ENCODE data around the gene MICU1.
A peak's percentile ranks its signal among the peaks of the same experiment; 100 is the strongest.
"Not testable (repeated sequence)": the region's sequence is repeated elsewhere in the genome, so short reads cannot be mapped to it uniquely, and the experiment has no call there.

The MICU1 gene

DNA sequence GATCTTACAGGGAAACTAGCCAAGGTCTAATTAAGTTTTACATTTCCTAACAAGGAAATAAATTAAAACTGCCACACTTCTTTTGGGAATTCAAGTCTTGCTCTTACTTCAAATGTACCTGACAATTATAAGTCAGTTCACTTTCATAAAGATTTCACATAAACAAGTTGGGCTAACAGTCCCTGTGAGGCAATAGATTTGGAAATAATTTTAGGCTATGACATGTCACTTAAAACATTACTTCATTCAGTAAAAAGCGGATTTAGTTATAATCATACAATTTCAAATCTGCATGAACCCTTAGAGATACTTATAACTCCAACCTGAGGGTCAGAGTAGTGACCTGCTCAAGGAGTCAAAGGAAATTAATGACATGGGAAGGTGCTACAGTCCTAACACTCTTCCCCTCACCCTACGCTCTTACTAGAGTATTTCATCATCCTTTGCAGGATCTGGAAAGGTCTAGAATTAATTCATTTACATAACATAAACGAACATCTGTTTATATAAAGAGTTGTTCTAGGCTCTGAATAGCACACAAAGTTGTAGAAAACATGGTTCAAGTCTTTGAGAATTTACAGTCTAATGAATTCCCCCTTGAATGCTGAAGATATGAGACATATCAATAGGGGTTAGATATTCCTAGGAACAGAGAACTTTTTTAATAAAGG lies 238.8 kb downstream of the MICU1 start:
- DNase-seq (ENCODE audit: low read depth) = no peak

DNA sequence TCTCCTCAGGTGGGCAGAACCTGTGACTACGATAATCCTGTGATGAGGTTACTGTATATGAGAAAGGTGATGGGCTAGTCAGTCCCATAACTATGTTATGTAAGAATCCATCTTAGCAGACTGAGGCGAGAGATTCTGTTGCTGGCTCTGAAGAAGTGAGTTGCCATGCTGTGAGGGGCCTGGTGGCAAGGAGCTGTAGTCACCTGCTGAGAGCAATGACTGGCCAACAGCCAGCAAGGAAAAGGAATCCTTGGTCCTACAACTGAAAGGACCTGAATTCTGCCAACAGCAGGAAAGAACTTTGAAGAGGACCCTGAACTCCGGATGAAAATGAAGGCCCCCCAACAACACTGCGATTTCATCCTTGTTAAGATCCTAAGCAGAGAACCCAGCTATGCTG lies 240.2 kb downstream of the MICU1 start:
- no peak for DNase-seq (ENCODE audit: low read depth)

- DNase-seq (ENCODE audit: low read depth) = not testable (repeated sequence)
Measured at GRCh38 chr10:72384982-72385381, 240.9 kb downstream of the MICU1 start.

GRCh38 chr10:72379776-72380175 lies 246.1 kb downstream of the MICU1 start:
- no peak for DNase-seq (ENCODE audit: low read depth)

DNA sequence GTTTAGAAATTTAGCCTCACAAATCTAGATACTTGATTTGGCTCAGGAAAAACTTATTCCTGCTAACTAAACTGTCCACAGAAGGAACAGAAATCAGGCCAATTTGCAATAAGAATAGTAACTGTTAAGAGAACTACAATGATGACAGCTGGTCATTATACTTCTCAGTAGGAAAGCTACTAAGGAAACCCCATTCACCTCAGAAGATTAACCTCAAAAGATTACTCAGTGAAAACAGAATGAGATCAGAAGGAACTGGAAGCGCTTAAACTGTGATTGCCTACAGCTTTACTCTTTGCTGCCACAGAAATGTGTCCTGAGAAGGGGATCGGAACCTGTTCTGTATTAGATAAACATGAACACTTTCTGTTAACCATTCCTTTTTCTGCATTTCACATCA lies 246.8 kb downstream of the MICU1 start:
- no peak for DNase-seq (ENCODE audit: low read depth)

GRCh38 chr10:72375585-72375984 lies 250.3 kb downstream of the MICU1 start:
- DNase-seq (ENCODE audit: low read depth) = no peak

DNA sequence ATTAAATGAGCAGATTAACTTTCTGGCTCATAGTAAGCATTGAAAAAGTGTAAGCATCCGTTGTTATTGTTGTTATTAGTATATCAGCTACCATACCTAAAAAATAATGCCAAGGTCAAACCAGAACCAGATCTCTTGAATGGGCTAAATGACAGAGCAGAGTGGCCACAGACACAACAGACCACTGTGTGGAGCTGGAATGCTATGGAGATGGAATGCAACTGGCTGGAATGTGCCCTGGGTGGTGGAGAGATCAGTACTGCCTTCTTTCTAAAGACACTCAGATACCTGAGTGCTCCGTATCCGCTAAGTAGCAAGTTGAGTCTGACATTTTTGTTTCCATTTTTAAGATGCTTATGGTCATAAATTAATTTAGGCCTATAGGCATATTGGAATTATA lies 250.7 kb downstream of the MICU1 start:
- no peak for DNase-seq (ENCODE audit: low read depth)

DNA sequence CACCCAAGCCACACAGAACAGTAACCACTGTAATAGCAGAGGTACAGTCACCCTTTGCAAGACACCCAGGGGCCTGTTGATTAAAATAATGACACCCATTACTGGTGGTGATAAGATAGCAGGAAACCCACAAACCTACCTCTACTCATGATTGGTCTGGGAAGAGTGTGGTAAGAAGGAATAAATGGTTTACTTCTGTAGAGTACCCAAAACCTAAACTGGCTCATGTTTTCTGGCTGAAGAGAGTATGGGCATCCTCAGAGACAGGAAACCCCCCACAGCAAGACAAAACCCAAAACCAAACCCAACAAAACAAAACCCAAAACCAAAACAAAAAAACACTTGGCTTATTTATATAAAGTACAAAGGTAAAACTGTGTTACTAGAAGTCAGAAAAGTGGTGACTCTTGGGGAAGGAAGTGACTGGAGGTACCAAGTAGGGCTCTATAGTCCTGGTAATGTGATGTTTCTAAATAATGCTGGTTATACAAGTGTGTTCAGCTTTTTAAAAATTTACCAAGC lies 255.6 kb downstream of the MICU1 start:
- no peak for DNase-seq (ENCODE audit: low read depth)

DNA sequence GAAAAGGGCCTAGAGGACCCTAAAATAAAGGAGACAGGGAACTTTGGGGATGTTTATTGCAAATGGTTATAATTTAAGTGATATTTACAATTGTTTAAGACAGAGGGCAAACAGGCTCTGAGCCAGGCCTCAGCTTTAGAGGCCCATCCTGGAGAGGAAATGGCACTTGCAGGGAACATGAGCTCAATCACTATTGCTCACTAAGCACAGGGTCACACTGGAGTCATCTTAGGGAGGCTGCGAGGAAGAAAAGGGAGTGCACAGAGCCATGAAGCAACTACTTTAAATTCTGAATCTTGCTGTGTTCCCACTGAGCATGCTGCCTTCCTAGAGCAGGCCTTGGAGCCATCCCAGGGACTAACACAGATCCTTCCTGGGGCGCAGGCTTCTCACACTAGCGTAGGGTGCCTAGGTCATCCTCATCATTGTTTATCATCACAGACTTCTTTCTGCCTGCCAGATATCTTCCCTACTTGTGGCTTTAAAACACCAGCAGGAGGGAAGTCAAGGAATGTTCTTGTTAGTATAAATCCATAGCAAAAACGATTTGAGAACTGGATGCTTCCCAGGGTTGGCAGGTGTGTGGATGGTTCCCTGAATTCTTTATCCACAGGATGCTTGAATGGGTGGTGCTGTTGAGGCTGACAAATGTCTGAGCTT lies 258.4 kb downstream of the MICU1 start:
- no peak for DNase-seq (ENCODE audit: low read depth)

DNA sequence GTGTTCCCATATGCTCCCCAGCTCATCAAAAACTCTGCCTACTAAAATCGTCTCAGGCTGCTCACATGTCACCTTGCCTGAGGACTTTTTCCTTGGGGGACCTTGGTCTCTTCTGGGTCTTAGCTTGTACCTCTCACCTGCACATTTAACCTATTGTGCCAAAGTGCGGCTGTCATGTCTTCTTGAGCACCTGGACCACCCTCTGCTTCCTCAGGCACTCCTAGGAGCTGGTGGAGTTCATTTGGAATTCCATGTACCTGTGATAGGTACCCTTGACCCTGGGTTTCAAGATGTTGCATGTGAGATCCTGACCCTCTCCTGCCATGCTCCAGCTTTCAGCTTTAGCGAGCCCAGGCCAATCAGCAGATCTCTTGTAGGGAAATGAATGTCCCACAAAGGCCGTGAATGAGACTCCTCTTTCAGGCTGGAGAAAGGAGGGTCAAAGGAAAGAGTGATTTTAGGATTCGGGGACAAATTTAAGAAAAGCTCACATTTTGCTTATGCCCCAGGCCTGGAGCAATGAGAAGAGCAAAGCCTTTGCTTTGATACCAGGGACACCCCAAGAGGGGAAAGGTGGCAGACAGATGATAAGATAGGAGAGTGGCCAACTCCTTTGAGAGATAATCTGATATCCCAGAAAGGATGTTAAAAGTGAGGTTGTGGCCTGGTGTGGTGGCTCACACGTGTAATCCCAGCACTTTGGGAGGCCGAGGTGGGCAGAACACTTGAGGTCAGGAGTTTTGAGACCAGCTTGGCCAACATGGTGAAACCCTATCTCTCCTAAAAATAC lies 260.6 kb downstream of the MICU1 start:
- DNase-seq (ENCODE audit: low read depth) = no peak

DNA sequence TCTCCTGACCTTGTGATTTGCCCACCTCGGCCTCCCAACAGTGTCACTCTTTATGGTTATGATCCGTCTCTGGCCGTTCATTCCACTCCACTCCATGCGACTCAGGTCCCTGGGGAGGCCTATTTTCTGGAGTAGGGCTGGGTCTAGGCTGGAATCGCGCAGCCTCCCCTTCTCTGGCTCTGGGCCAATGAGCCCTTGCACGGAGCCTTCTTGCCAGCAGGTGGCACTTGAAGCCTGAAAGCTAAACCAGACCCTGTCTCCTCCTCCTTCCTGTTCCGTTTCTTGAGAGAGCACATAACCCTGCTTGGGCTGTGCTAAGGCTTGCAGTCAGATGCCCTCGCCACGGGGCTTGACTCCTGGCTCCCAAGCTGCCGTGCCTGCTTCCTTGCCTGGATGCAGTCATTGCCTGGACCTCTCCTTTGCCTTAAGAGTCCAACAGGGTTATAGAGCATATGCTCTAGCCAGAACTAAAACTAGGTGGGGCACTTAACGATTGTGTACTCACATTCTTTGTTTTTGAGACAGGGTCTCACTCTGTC lies 261.6 kb downstream of the MICU1 start:
- peak; percentile 91 for DNase-seq (ENCODE audit: low read depth)

- no peak for DNase-seq (ENCODE audit: low read depth)
Measured at GRCh38 chr10:72356987-72357386, 268.9 kb downstream of the MICU1 start.

- no peak for DNase-seq (ENCODE audit: low read depth)
Measured at GRCh38 chr10:72356115-72356514, 269.8 kb downstream of the MICU1 start.

- no peak for DNase-seq (ENCODE audit: low read depth)
Measured at GRCh38 chr10:72355214-72355555, 270.7 kb downstream of the MICU1 start.

DNA sequence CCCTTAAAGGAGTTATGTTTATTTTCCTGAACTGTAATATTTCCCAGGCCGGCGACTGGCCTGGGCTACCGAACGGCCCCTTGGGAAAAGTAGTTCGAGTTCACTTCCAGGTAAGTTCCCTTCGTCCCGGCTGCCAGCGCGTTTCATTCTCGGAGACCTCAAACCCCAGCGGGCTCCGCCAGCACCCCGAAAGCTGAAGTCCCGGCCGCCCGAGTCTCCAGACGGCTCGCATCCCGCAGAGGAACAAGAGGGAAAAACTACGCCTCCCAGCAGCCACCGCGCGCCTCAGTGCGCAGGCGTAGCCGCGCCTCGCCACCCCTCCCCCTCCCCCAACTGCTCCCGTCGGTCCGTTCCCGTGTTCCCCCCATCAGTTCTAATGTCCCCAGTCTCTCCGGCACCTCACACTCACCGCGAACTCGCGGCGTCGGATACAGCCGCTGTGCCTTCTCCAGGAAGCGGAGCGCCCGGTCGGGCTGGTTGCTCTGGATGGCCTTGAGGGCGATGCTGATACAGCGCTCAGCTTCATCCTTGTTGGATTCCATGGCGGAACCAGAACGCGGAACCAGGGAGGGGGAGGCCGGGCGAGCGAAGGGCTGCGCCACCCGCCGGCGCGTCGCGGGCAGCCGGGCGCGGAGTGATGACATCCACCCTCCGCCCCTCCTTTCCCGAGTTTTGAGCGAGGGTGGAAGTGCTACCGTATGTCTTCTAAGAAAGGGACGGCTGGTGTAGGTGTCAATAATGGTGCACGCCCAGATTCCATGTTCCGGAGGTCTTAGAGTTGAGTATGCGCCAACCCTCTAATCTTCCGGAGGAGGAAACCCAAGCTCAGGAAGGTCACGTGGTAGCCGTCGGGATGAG lies 271.3 kb downstream of the MICU1 start, which contains the start of gene DNAJB12:
Gene DNAJB12, minus strand, starts transcription at position 564 of the 858 bp plus-strand sequence. Its CDS starts 22 bp downstream, at position 542.
- DNase-seq (ENCODE audit: low read depth) = peak; percentile 94

- DNase-seq (ENCODE audit: low read depth) = peak; percentile 21
Measured at GRCh38 chr10:72353965-72354355, 271.9 kb downstream of the MICU1 start.

- peak; percentile 43 for DNase-seq (ENCODE audit: low read depth)
Measured at GRCh38 chr10:72353028-72353964, 272.6 kb downstream of the MICU1 start.

GRCh38 chr10:72351479-72351878 lies 274.4 kb downstream of the MICU1 start:
- no peak for DNase-seq (ENCODE audit: low read depth)

- no peak for DNase-seq (ENCODE audit: low read depth)
Measured at GRCh38 chr10:72349438-72349837, 276.4 kb downstream of the MICU1 start.

- DNase-seq (ENCODE audit: low read depth) = no peak
Measured at GRCh38 chr10:72348282-72348681, 277.6 kb downstream of the MICU1 start.
